ENCODE measurements around the gene FBXL22. TPM values are rescaled to one million over a fixed set of nuclear protein-coding genes. Genes with fewer than 3 reads are reported as not detected.

The FBXL22 gene, protein sequence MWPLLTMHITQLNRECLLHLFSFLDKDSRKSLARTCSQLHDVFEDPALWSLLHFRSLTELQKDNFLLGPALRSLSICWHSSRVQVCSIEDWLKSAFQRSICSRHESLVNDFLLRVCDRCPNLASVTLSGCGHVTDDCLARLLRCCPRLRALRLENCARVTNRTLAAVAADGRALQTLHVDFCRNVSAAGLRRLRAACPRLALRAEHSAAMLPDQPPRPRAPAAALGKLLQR
- total RNA-seq (0.26 and 0.50 TPM in 2 replicates), polyA plus RNA-seq (0.20 and 0.87 TPM in 2 replicates), polyA minus RNA-seq (ENCODE audit: low replicate concordance) (not detected in 2 replicates)
- 0.35 and 1.7 TPM in 2 replicates for polyA plus RNA-seq (2012)

DNA sequence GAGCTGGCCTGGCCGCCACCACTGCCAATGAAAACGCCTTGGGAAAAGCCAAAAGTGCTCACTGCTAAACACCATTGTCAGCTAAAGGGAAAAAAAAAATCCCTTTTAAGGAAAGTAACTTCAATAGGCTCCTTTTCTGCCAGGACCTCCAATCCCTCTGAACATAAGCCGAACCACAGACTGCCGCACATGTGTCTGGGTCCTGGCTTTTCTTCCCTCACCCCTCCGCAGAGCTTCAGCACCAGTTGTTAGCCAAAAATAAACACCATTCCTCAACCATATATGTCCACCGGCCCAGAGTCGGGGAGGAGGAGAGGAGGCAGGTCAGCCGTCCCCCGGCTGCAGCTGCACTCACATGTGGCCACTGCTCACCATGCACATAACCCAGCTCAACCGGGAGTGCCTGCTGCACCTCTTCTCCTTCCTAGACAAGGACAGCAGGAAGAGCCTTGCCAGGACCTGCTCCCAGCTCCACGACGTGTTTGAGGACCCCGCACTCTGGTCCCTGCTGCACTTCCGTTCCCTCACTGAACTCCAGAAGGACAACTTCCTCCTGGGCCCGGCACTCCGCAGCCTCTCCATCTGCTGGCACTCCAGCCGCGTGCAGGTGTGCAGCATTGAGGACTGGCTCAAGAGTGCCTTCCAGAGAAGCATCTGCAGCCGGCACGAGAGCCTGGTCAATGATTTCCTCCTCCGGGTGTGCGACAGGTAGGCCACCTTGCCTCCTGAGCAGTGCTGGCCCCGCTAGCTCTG, at the start of gene FBXL22:
TSS of gene FBXL22 (plus strand) at position 350 of the 753 bp plus-strand sequence. CDS start at position 356, 6 bp downstream.
- peak within 1 kb of the TSS in 1 of 4 experiments; percentile 25 for H3K4me3 ChIP-seq (replicated peaks in 1 of 4; ENCODE audit: control extremely low read depth in 1 of 4, insufficient read depth in 1 of 4, low read depth in 3 of 4, low read length in 4 of 4)
- TF ChIP-seq, protein P1, sequence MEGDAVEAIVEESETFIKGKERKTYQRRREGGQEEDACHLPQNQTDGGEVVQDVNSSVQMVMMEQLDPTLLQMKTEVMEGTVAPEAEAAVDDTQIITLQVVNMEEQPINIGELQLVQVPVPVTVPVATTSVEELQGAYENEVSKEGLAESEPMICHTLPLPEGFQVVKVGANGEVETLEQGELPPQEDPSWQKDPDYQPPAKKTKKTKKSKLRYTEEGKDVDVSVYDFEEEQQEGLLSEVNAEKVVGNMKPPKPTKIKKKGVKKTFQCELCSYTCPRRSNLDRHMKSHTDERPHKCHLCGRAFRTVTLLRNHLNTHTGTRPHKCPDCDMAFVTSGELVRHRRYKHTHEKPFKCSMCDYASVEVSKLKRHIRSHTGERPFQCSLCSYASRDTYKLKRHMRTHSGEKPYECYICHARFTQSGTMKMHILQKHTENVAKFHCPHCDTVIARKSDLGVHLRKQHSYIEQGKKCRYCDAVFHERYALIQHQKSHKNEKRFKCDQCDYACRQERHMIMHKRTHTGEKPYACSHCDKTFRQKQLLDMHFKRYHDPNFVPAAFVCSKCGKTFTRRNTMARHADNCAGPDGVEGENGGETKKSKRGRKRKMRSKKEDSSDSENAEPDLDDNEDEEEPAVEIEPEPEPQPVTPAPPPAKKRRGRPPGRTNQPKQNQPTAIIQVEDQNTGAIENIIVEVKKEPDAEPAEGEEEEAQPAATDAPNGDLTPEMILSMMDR (conservative IDR thresholded peaks at IDR 0.05 in 1 of 2, IDR thresholded peaks at IDR 0.05 in 1 of 2; ENCODE audit: low read depth in 1 of 2, low read length in 2 of 2), result no peak
- TF ChIP-seq EZH2 (IDR thresholded peaks at IDR 0.05; ENCODE audit: low read length, missing control alignments), result no peak
- no peaks in the 10 kb centered on the region for H3K9me3 ChIP-seq (ENCODE audit: control insufficient read depth, insufficient read depth, low read depth, low read length)
- DNase-seq (ENCODE audit: low read depth in 2 of 2), result peak; percentile 80 to 88
- H3K9ac ChIP-seq (ENCODE audit: insufficient read depth, low read length), result no peak within 1 kb of the TSS
- no peaks in the 10 kb centered on the region for H3K79me2 ChIP-seq (ENCODE audit: control insufficient read depth, insufficient read depth, low read length)
- H2AFZ ChIP-seq (ENCODE audit: low read length), result peak within 1 kb of the TSS; percentile 25
- peak within 1 kb of the TSS; percentile 33 for H3K4me2 ChIP-seq (ENCODE audit: extremely low read depth, insufficient read depth, low read length)
- H3K4me1 ChIP-seq (ENCODE audit: control insufficient read depth, extremely low read depth, insufficient read depth, low read length), result peaks cover 19% of the 10 kb centered on the region
- no peaks in the 10 kb centered on the region for H4K20me1 ChIP-seq (ENCODE audit: control insufficient read depth, extremely low read depth, insufficient read depth, low read length)
- peak within 1 kb of the TSS; percentile 18 for H3K27ac ChIP-seq (ENCODE audit: insufficient read depth, low read length)
- no peaks in the 10 kb centered on the region for H3K27me3 ChIP-seq (ENCODE audit: control insufficient read depth, insufficient read depth, low read length)
- no peaks in the 10 kb centered on the region for H3K36me3 ChIP-seq (ENCODE audit: control insufficient read depth, insufficient read depth, low read length)

DNA sequence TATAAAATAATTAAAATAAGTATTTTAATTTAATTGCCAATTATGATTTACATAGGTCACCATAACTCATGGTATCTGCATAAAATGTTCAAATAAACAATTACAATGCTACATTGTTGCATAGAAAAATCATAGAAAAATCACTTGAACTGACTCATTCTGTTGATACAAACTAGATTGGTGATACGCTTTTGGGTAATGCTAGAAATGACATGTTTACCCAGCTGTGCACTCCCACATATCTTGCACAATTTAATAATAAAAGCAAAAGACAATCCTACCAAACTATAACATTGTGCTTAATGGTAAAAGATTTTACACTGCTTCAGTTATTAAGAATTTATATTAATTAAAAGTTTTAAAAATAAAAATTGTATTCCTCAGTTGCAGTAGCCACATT, 45.8 kb upstream of the FBXL22 start:
- Histone ChIP-seq H3K9me3 (ENCODE audit: control insufficient read depth, insufficient read depth, low read depth, low read length) (no peaks in the 10 kb centered on the region), H3K4me3 (replicated peaks in 1 of 4; ENCODE audit: control extremely low read depth in 1 of 4, insufficient read depth in 1 of 4, low read depth in 3 of 4, low read length in 4 of 4) (no peak overlapping the region), H3K9ac (ENCODE audit: insufficient read depth, low read length) (no peak overlapping the region), H3K27ac (ENCODE audit: insufficient read depth, low read length) (no peak overlapping the region), H2AFZ (ENCODE audit: low read length) (no peak overlapping the region), H3K4me2 (ENCODE audit: extremely low read depth, insufficient read depth, low read length) (peak overlapping the region; percentile 28), H3K27me3 (ENCODE audit: control insufficient read depth, insufficient read depth, low read length) (no peaks in the 10 kb centered on the region), H4K20me1 (ENCODE audit: control insufficient read depth, extremely low read depth, insufficient read depth, low read length) (no peaks in the 10 kb centered on the region), H3K4me1 (ENCODE audit: control insufficient read depth, extremely low read depth, insufficient read depth, low read length) (peaks cover 10% of the 10 kb centered on the region), H3K36me3 (ENCODE audit: control insufficient read depth, insufficient read depth, low read length) (no peaks in the 10 kb centered on the region), H3K79me2 (ENCODE audit: control insufficient read depth, insufficient read depth, low read length) (no peaks in the 10 kb centered on the region)
- peak; percentile 59 to 78 for DNase-seq (ENCODE audit: low read depth in 2 of 2)
- no peak for TF ChIP-seq EZH2 (IDR thresholded peaks at IDR 0.05; ENCODE audit: low read length, missing control alignments)
- TF ChIP-seq, protein P1 (conservative IDR thresholded peaks at IDR 0.05 in 1 of 2, IDR thresholded peaks at IDR 0.05 in 1 of 2; ENCODE audit: low read depth in 1 of 2, low read length in 2 of 2), result no peak

DNA sequence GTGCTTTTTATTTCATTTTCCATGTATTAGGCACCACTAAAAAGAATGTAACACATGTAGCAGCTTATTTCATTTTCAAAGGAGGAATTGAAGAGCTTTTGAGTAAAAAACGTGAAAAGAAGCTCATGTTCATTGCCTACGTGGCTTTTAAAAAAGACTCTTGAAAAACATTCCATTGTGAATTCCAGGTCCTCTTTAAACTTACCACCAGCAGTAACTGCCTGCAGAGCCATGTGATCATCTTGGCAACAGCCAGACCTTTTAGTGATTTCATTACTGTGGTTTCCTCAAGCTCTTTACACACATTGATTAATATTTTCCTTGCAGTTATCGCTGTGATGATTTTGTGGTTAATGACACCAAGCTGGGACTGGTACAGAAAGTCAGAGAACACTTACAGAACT, 43.8 kb upstream of the FBXL22 start:
- H2AFZ ChIP-seq (ENCODE audit: low read length), result no peak overlapping the region
- peak overlapping the region; percentile 14 to 61 (median 28) for H3K4me3 ChIP-seq (replicated peaks in 1 of 4; ENCODE audit: control extremely low read depth in 1 of 4, insufficient read depth in 1 of 4, low read depth in 3 of 4, low read length in 4 of 4)
- peaks cover 6% of the 10 kb centered on the region for H3K36me3 ChIP-seq (ENCODE audit: control insufficient read depth, insufficient read depth, low read length)
- H3K9ac ChIP-seq (ENCODE audit: insufficient read depth, low read length), result peak overlapping the region; percentile 43
- H3K9me3 ChIP-seq (ENCODE audit: control insufficient read depth, insufficient read depth, low read depth, low read length), result no peaks in the 10 kb centered on the region
- peak; percentile 96 to 100 for DNase-seq (ENCODE audit: low read depth in 2 of 2)
- H3K27me3 ChIP-seq (ENCODE audit: control insufficient read depth, insufficient read depth, low read length), result no peaks in the 10 kb centered on the region
- peak overlapping the region; percentile 80 for H3K27ac ChIP-seq (ENCODE audit: insufficient read depth, low read length)
- no peaks in the 10 kb centered on the region for H3K79me2 ChIP-seq (ENCODE audit: control insufficient read depth, insufficient read depth, low read length)
- H3K4me1 ChIP-seq (ENCODE audit: control insufficient read depth, extremely low read depth, insufficient read depth, low read length), result peaks cover 14% of the 10 kb centered on the region
- no peak for TF ChIP-seq EZH2 (IDR thresholded peaks at IDR 0.05; ENCODE audit: low read length, missing control alignments)
- TF ChIP-seq, protein P1 (conservative IDR thresholded peaks at IDR 0.05 in 1 of 2, IDR thresholded peaks at IDR 0.05 in 1 of 2; ENCODE audit: low read depth in 1 of 2, low read length in 2 of 2), result no peak
- H3K4me2 ChIP-seq (ENCODE audit: extremely low read depth, insufficient read depth, low read length), result peak overlapping the region; percentile 85
- H4K20me1 ChIP-seq (ENCODE audit: control insufficient read depth, extremely low read depth, insufficient read depth, low read length), result no peaks in the 10 kb centered on the region
